Measurements from ENCODE around the gene ZDHHC14. TPM values are rescaled to one million over a fixed set of nuclear protein-coding genes. Genes with fewer than 3 reads are reported as not detected.

ZDHHC14 gene
- total and polyA plus RNA-seq, 8 donors, result 3.4 to 25.7 (median 7.4) TPM

GRCh38 chr6:157608221-157609075 lies 227.5 kb downstream of the ZDHHC14 start:
- H3K4me3 ChIP-seq, result no peak overlapping the region
- intact Hi-C loops (cut with DNase I; ENCODE audit: low total_unique reads), result no loop called here
- no peak for DNase-seq

GRCh38 chr6:157609117-157609516 lies 228.1 kb downstream of the ZDHHC14 start:
- 89 to 98% (median 95%) methylated on average over 6 of the region's 6 CpGs for WGBS, 5 donors
- Histone ChIP-seq H3K4me3 (no peak overlapping the region), H3K36me3 (peaks cover 0 to 10% (median 4%) of the 10 kb centered on the region in 4 donors), H3K27ac (no peak overlapping the region), H3K4me1 (peaks cover 0 to 13% (median 4%) of the 10 kb centered on the region in 4 donors), H3K9me3 (no peaks in the 10 kb centered on the region), H3K27me3 (no peaks in the 10 kb centered on the region)
- no peak for TF ChIP-seq EP300 (IDR thresholded peaks at IDR 0.05)
- TF ChIP-seq POLR2A (IDR thresholded peaks at IDR 0.05), result no peak
- TF ChIP-seq POLR2AphosphoS5 (IDR thresholded peaks at IDR 0.05), result no peak
- TF ChIP-seq CTCF (IDR thresholded peaks at IDR 0.05), result no peak
- no peak for DNase-seq
- intact Hi-C loops (cut with DNase I; ENCODE audit: low total_unique reads), result no loop called here

More at GRCh38 chr6:157608221-157609075, 227.5 kb downstream of the ZDHHC14 start:
- H3K9me3 ChIP-seq, result no peaks in the 10 kb centered on the region
- H3K4me1 ChIP-seq, result peaks cover 0 to 6% (median under 1%) of the 10 kb centered on the region in 4 donors
- no peak for TF ChIP-seq POLR2AphosphoS5 (IDR thresholded peaks at IDR 0.05)
- no peak for TF ChIP-seq EP300 (IDR thresholded peaks at IDR 0.05)
- no peak for TF ChIP-seq CTCF (IDR thresholded peaks at IDR 0.05)
- no peak for TF ChIP-seq POLR2A (IDR thresholded peaks at IDR 0.05)
- no peaks in the 10 kb centered on the region for H3K27me3 ChIP-seq
- H3K27ac ChIP-seq, result no peak overlapping the region
- 87 to 91% (median 89%) methylated on average over 15 to 16 of the region's 16 CpGs for WGBS, 5 donors
- H3K36me3 ChIP-seq, result peaks cover 0 to 10% (median 4%) of the 10 kb centered on the region in 4 donors

GRCh38 chr6:157609556-157609955 lies 228.6 kb downstream of the ZDHHC14 start:
- Histone ChIP-seq H3K9me3 (no peaks in the 10 kb centered on the region), H3K27me3 (no peaks in the 10 kb centered on the region), H3K36me3 (peaks cover 0 to 10% (median 4%) of the 10 kb centered on the region in 4 donors), H3K4me1 (peaks cover 0 to 13% (median 4%) of the 10 kb centered on the region in 4 donors), H3K27ac (no peak overlapping the region), H3K4me3 (no peak overlapping the region)
- no peak for DNase-seq
- no peak for TF ChIP-seq POLR2A (IDR thresholded peaks at IDR 0.05)
- TF ChIP-seq CTCF (IDR thresholded peaks at IDR 0.05), result no peak
- no peak for TF ChIP-seq POLR2AphosphoS5 (IDR thresholded peaks at IDR 0.05)
- TF ChIP-seq EP300 (IDR thresholded peaks at IDR 0.05), result no peak
- WGBS, 5 donors, result 93 to 98% (median 97%) methylated on average over 3 of the region's 3 CpGs
- intact Hi-C loops (cut with DNase I; ENCODE audit: low total_unique reads), result no loop called here

GRCh38 chr6:157610451-157610999 lies 229.5 kb downstream of the ZDHHC14 start:
- WGBS, 5 donors, result 85 to 93% (median 87%) methylated on average over 9 of the region's 9 CpGs
- intact Hi-C loops (cut with DNase I; ENCODE audit: low total_unique reads), result no loop called here
- TF ChIP-seq CTCF (IDR thresholded peaks at IDR 0.05), result no peak
- TF ChIP-seq EP300 (IDR thresholded peaks at IDR 0.05), result no peak
- no peak for TF ChIP-seq POLR2A (IDR thresholded peaks at IDR 0.05)
- TF ChIP-seq POLR2AphosphoS5 (IDR thresholded peaks at IDR 0.05), result no peak
- H3K9me3 ChIP-seq, result no peaks in the 10 kb centered on the region
- H3K36me3 ChIP-seq, result peaks cover 0 to 10% (median 4%) of the 10 kb centered on the region in 4 donors
- H3K27ac ChIP-seq, result no peak overlapping the region
- no peak overlapping the region for H3K4me3 ChIP-seq
- H3K27me3 ChIP-seq, result no peaks in the 10 kb centered on the region
- no peak for DNase-seq
- H3K4me1 ChIP-seq, result peaks cover 0 to 15% (median 4%) of the 10 kb centered on the region in 4 donors
